Activated CD8-positive, alpha-beta memory T cell treated with anti-CD3 and anti-CD28 coated beads, Interleukin-2, amount 50 U/mL, for 1 hour (primary cell): ENCODE results near the gene CPT1A.

Experiments used
- DNase-seq: peaks from one replicate; pipeline ENCODE4 v3.0.0-alpha.2; 2020; ENCODE audit errors: extremely low read depth

Gene CPT1A

DNA sequence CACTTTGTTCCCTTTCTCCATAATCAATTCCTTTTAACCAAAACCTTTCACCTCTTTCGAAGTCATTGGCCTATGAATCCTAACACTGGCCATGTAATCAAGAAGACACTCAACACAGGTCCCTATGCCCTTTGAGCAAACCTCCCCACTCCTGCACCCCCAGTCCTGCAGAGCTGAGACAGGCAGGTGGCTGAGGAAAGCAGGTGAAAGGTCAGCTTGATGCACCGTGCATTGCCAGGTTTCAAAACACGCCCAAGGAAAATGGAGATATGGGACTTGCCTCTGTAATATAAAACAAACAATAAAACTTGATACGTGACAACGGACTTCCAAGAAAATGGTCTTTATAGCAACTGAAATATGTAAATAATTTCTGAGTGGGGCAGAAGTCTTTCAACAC lies 10.6 kb downstream of the CPT1A start:
- DNase-seq = no peak

DNA sequence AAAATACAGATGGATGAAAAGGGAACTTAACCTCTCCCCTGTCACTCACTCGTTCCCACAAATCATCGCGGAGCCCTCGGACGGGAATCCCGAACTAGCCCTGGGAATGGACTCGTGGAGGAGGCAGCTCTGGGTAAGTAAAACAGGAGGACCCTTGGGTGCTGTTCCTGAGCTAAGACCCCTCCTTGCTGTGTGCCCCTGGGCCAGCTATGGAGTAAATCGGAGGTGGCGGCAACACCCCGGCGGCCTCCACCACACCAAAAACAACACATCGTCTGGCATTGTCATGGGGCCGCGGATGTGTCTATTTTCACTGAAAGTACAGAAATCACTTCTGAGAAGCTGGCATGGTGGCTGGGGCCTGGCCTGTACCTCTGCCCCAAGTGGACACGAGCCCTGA lies 12.1 kb downstream of the CPT1A start:
- no peak for DNase-seq

GRCh38 chr11:68828957-68829356 lies 12.8 kb downstream of the CPT1A start:
- no peak for DNase-seq

DNA sequence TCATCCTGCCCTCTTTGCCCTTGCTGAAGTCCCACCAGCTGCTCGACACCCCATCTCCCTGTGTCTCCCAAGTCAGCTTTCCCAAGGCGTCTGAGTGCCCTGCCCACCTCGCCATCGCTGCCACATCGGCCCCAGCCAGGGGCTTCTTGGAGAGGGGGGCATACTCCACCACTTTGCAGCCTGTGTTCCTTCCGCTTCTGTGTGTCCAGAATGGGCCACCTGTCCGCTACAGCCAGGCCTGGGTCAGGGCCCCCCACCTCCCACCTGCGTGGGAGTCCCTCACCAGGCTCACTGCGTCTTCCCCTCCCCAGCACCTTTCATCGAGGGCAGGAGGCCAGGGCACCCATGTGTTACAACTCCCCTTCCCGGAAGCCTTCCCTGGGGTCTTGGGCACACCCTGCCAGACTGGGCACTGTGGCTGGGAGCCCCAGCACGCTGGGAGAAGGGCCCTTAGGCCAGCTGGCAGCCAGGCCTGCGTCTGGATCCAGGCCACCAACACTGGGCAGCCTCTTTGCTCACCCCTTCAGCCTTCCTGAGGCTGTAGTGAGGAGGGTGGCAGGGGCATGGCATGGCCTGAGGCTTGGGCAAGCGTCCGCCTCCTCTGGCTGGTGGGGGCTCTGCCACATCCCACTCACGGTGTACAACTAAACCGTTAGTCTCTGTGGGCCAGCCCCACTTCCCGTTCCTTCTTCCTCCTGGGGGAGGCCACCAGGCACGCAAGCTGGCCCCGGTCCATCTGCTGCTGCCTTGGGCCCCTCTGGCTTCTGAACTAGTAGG lies 13.4 kb downstream of the CPT1A start:
- no peak for DNase-seq

DNA sequence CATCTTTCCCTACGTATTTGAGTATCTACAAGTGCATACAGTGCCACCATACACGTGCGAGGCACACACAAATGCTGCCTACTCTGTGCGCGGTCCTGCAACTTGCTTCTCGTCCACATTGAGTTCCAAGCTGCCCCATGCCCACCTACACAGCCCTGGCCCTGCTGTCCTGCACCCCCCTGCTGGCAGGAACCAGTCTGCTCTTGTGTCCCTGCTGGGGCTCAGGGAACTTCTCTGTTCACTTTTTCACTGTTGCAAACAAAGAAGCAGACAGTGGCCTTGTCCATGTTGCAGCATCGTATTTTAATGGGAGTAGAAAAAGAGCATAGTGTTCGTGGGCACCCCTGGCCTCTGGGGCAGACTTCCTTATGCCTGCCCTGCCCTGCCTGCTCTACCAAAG lies 14.0 kb downstream of the CPT1A start:
- DNase-seq = no peak

DNA sequence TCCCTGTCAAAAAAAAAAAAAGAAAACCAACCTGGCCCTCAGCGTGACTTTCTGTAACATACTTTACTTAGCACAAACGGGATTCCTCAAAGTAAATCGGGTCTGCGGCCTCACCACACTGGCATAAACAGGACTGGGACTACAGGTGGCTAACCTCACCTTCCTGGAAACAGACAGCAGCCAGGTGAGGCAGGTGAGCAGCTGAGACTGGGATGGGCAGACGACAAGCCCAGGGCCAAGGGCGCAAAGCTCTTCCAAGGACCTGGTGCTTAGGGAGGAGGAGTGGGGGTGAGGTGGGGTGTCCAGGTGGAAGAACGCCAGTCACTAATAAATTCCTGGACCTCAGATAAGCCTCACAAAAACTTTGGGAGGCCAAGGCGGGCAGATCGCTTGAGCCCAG lies 15.0 kb downstream of the CPT1A start:
- DNase-seq = no peak

- DNase-seq = peak; percentile 31
Observed at GRCh38 chr11:68825571-68825970, 16.1 kb downstream of the CPT1A start.

GRCh38 chr11:68822546-68822945 lies 19.2 kb downstream of the CPT1A start:
- no peak for DNase-seq

DNA sequence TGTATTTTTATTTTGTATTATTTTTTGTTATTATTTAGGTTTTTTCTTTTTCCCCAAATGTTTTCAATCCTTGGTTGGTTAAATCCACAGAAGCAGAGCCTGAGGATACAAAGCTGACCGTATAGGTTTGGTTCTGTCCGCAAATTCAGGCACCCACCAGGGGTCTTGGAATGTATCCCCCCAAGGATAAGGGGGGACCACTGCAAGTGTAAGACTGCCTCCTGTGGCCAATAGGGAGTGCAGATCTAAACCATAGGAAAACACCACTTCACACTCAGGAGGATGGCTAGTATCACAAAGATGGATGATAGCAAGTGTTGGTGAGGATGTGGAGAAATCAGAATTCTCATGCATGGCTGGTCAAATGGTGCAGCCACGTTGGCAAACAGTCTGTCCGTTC lies 20.0 kb downstream of the CPT1A start:
- DNase-seq = no peak

DNA sequence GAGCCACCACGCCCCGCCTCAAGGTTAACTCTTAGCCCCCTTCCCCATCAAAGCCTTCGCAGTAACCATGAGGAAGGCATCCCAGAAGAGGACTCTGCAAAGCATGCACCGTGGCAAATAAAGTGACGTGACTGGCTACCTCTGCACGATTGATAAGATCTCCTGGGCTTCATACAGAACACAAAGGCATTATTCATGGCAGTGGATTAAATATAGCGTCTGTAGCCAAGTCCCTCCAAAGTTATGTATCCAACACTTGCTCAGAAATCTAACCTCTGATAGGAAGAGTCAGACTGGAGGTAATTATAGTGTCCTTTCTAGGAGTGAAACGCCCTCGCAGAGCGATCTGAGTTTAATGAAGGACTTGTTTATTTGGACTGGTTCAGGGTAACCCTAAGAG lies 22.4 kb downstream of the CPT1A start:
- DNase-seq = no peak

DNA sequence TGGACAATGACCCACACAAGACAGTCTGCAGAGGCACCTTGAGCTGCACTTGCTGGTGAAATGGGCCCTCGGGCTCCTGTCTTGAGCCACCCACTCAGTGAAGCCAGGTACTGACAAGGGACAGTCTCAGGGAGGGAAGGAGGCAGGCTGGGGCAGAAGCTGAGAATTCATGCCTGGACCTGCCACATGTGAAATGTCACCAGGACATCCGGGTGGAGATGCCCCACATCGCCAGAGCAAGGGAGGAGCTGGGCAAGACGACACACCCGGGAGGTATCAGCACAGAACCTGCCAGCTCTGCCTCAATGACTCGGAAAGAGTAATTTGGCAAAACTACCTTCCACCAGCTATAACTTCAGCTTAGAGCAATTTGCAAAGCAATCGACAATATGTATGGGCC lies 23.5 kb downstream of the CPT1A start:
- no peak for DNase-seq

- DNase-seq = no peak
Observed at GRCh38 chr11:68817554-68817953, 24.2 kb downstream of the CPT1A start.

- DNase-seq = no peak
Observed at GRCh38 chr11:68816917-68817419, 24.7 kb downstream of the CPT1A start.

GRCh38 chr11:68816251-68816776 lies 25.4 kb downstream of the CPT1A start:
- no peak for DNase-seq

DNA sequence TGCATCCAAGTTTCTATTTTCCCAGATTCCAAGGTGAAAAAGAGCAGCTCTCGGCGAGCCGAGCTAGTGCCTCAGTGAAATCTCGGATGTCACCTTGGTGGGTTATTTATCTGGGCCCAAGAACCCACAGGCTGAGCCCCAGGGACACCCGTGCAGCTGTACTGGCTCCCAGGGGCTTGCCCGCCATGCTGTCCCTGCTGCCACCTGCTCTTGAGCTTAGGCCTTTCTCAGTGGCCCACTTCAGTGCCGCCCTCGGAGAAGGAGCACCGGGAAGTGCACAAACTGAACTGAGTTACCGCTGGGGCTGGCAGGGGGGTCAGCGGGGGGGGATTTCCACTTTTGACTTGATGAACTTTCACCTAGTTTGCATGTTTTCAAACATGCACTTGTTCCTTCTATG lies 27.9 kb downstream of the CPT1A start:
- DNase-seq = no peak

DNA sequence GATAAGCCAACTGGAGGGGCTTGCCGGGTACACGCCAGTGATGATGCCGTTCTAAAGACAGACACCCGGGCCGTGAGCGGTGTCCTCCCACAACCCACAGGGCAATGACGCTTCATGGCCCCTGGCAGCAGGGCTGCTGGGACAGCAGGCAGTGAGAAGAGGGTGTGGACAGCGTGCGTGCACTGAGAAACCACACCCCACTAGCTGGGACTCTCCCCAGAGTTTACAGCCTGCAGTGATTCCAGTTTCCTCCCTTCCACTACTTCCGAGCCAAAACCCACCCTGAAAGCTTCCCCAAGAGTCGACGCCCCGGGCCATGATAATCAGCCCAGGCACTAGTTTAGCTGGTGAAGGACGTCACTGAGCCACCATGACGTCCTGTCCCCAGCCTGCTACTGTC lies 29.2 kb downstream of the CPT1A start:
- no peak for DNase-seq

- no peak for DNase-seq
Observed at GRCh38 chr11:68810164-68810563, 31.6 kb downstream of the CPT1A start.

GRCh38 chr11:68809506-68809905 lies 32.2 kb downstream of the CPT1A start:
- no peak for DNase-seq

DNA sequence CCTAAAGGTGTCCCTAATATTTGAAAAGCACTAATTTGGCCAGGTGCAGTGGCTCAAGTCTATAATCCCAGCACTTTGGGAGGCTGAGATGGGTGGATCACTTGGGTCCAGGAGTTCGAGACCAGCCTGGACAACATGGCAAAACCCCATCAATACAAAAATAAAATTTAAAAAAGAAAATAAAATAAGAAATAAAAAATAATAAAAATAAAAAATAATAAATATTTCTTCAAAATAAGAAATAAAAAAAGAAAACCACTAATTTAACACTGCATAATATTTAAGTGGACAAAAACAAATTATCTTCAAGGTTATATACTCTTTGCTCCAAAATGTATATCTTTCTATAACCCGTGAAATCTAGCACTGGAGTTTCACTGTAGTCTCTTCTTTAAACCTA lies 32.9 kb downstream of the CPT1A start:
- DNase-seq = no peak

- DNase-seq = no peak
Observed at GRCh38 chr11:68806931-68807844, 34.5 kb downstream of the CPT1A start.

DNA sequence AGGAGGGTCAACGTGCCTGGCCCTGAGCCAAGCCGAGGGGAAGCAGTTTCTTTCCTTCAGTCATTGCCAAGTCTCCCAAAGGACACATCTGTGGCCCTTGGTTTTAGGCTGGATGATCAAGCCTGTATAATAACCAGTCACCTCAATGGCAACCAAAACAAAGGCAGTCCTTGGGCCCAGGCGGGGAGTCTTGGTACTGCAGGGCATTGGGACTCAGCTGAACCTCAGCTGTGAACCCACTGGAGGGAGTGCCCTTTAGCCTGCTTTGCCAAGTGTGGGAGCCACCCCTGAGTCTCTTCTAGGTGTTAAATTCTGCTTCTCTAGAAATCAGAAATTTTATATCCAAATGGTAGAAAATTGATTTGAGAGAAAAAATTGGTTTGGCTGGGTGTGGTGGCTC lies 36.9 kb downstream of the CPT1A start:
- no peak for DNase-seq

DNA sequence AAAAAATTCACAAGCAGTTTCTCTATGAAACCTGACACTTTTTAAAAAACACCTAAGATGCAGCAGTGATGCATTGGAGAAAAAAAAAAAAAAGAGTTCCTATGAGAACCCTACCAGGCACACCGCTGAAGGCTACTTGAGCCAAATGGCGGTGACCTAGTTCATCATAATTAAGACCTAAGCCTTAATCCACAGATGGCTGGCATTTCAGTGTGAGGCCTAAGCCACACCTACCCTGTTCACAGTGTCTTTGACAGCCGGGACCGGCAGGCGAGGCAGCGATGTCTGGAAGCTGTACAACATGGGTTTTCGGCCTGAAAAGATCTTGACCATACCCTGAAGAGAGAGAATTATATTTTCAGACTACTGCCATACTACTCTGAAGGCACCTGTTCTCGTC lies 38.0 kb downstream of the CPT1A start:
- no peak for DNase-seq
